Body of pancreas (tissue), 4 donors: ENCODE measurements around the gene PATJ. TPM values are rescaled to one million over a fixed set of nuclear protein-coding genes. Genes with fewer than 3 reads are reported as not detected.
A peak's percentile ranks its signal among the peaks of the same experiment; 100 is the strongest.

Source experiments
- ATAC-seq: fragments of 150-250 bp; one replicate; pipeline ENCODE4 v1.9.1; 2016
- DNase-seq, 4 donors: peaks; one replicate each; pipeline ENCODE4 v3.0.0-alpha.2; 2019
- H3K27ac ChIP-seq, 4 donors: fragments of 200-600 bp; sonication (generic); 1 replicate in 3 of 4; 2 replicates in 1 of 4; pipeline versions ENCODE4 v1.5.1 to v1.6.1; 2016 to 2019; ENCODE audit warnings: mild to moderate bottlenecking in 1 of 4, mixed read lengths in 1 of 4, moderate library complexity in 1 of 4
- H3K27me3 ChIP-seq, 2 donors: fragments of 200-600 bp; sonication (generic); one replicate each; pipeline ENCODE4 v1.6.0; 2016; ENCODE audit warnings: mild to moderate bottlenecking in 1 of 2
- H3K36me3 ChIP-seq, 2 donors: fragments of 200-600 bp; sonication (generic); replicated peaks in 1 of 2; 2 replicates each; pipeline ENCODE4 v1.5.1; 2016; ENCODE audit warnings: low read depth in 2 of 2; ENCODE audit not compliant: insufficient read depth in 1 of 2
- H3K4me1 ChIP-seq: fragments of 200-600 bp; sonication (generic); one replicate; pipeline ENCODE4 v1.6.0; 2016
- H3K4me3 ChIP-seq, 2 donors: fragments of 200-600 bp; sonication (generic); 1 replicate in 1 of 2; 2 replicates in 1 of 2; pipeline ENCODE4 v1.5.1; 2016 to 2019
- H3K9me3 ChIP-seq, 3 donors: fragments of 200-600 bp; sonication (generic); 1 replicate in 2 of 3; 2 replicates in 1 of 3; pipeline ENCODE4 v1.5.1; 2016
- POLR2A ChIP-seq, 3 donors: fragments of 450-650 bp; IDR thresholded peaks; one replicate each; pipeline ENCODE4 v1.6.1; 2016; ENCODE audit warnings: antibody characterized with exemption in 3 of 3, mild to moderate bottlenecking in 2 of 3
- WGBS, 2 donors: methylation state at CpG; one replicate each; pipeline ENCODE4 v1.1.5; 2017; 5-methylcytosine and 5-hydroxymethylcytosine counted together
- intact Hi-C: fragments of 100-400 bp; cut with DNase I; formaldehyde crosslinking; loops from one replicate; pipeline ENCODE4 v1.15.1; 2023
- total RNA-seq, 2 donors: library from RNA; depleted of rRNA; stranded (reverse); fragments of >200 nt; gene quantifications; one replicate each; pipeline ENCODE4 v1.1.0, GENCODE V29; 2016
- TF ChIP-seq, protein P1 (sequence below), 7 experiments: fragments of 450-650 bp in 4 of 7; fragments of 200-600 bp in 3 of 7; sonication (generic) in 3 of 7; IDR thresholded peaks; one replicate each; pipeline ENCODE4 v1.5.1; 2016 to 2019; ENCODE audit warnings: antibody characterized with exemption in 7 of 7

PATJ gene
- total RNA-seq, 2 donors from 2014 or later = 54.2 to 72.5 TPM

DNA sequence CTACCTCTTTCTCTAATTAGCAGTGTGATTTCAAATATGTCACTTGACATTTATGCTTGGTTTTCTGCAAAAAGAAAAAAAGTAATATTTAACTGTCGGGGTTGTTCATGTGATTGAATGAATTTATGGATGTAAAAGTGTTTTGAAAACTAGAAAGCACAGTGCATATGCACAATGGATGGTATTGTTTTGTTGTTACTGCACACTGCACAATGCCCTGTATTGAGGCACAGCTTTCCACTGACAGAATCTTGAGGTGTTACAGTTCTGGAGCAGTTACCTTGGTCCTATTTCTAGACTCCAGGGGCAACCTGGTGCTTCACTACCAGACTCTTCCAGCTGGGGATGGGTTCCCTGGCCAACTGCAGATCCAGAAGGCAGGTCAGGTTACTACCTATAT lies 335.5 kb downstream of the PATJ start:
- 79 to 83% methylated on average over 1 of the region's 1 CpG for WGBS, 2 donors

GRCh38 chr1:62082456-62083363 lies 340.4 kb downstream of the PATJ start:
- TF ChIP-seq POLR2A (IDR thresholded peaks at IDR 0.05) = no peak
- TF ChIP-seq, protein P1, sequence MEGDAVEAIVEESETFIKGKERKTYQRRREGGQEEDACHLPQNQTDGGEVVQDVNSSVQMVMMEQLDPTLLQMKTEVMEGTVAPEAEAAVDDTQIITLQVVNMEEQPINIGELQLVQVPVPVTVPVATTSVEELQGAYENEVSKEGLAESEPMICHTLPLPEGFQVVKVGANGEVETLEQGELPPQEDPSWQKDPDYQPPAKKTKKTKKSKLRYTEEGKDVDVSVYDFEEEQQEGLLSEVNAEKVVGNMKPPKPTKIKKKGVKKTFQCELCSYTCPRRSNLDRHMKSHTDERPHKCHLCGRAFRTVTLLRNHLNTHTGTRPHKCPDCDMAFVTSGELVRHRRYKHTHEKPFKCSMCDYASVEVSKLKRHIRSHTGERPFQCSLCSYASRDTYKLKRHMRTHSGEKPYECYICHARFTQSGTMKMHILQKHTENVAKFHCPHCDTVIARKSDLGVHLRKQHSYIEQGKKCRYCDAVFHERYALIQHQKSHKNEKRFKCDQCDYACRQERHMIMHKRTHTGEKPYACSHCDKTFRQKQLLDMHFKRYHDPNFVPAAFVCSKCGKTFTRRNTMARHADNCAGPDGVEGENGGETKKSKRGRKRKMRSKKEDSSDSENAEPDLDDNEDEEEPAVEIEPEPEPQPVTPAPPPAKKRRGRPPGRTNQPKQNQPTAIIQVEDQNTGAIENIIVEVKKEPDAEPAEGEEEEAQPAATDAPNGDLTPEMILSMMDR (IDR thresholded peaks at IDR 0.05) = peak; percentile 55 to 84 (median 63)
- no peaks in the 10 kb centered on the region for H3K9me3 ChIP-seq
- H3K4me3 ChIP-seq = no peak overlapping the region
- H3K4me1 ChIP-seq = no peaks in the 10 kb centered on the region
- H3K27ac ChIP-seq = no peak overlapping the region
- ATAC-seq (peak; percentile 64), DNase-seq (peak; percentile 20 to 47 (median 22))
- intact Hi-C loops = no loop called here
- H3K36me3 ChIP-seq = no peaks in the 10 kb centered on the region
- WGBS, 2 donors = 87 to 88% methylated on average over 14 of the region's 14 CpGs
- H3K27me3 ChIP-seq = no peaks in the 10 kb centered on the region

More for the DNA sequence above, 335.5 kb downstream of the PATJ start:
- intact Hi-C loops = no loop called here
- Histone ChIP-seq H3K27ac (no peak overlapping the region), H3K4me1 (no peaks in the 10 kb centered on the region), H3K36me3 (no peaks in the 10 kb centered on the region), H3K9me3 (peaks cover 0 to 4% (median 0%) of the 10 kb centered on the region in 3 donors), H3K27me3 (no peaks in the 10 kb centered on the region), H3K4me3 (no peak overlapping the region)
- ATAC-seq = no peak
- no peak for DNase-seq
- TF ChIP-seq, protein P1 (IDR thresholded peaks at IDR 0.05) = no peak
- TF ChIP-seq POLR2A (IDR thresholded peaks at IDR 0.05) = no peak

GRCh38 chr1:62084310-62084890 lies 342.1 kb downstream of the PATJ start:
- no peak for DNase-seq
- WGBS, 2 donors = 74 to 78% methylated on average over 9 of the region's 9 CpGs
- H3K36me3 ChIP-seq = peaks cover 0 to 3% of the 10 kb centered on the region in 2 donors
- H3K4me3 ChIP-seq = no peak overlapping the region
- H3K27ac ChIP-seq = no peak overlapping the region
- H3K27me3 ChIP-seq = no peaks in the 10 kb centered on the region
- H3K4me1 ChIP-seq = no peaks in the 10 kb centered on the region
- no peak for ATAC-seq
- intact Hi-C loops = no loop called here
- TF ChIP-seq, protein P1 (IDR thresholded peaks at IDR 0.05) = no peak
- TF ChIP-seq POLR2A (IDR thresholded peaks at IDR 0.05) = no peak
- H3K9me3 ChIP-seq = no peaks in the 10 kb centered on the region

DNA sequence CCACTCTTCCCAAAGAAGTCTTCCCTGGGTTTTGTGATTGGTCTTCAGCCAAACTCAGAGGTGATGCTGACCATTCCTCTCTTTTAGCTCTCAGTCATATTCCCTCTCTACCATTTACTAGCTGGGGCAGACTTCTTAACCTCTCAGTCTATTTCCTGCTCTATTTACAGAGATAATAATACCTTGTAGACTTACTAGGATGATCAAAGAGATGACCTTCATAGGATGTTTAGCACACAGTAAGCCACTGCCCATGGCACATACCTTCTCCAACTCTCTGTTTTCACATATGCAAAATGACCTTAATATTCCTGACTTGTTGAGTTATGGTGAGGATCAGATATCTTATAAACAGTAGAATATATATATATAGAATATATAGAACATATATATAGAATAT lies 346.2 kb downstream of the PATJ start:
- DNase-seq = no peak
- H3K27me3 ChIP-seq = no peaks in the 10 kb centered on the region
- H3K9me3 ChIP-seq = no peaks in the 10 kb centered on the region
- no peaks in the 10 kb centered on the region for H3K4me1 ChIP-seq
- H3K4me3 ChIP-seq = no peak overlapping the region
- peaks cover 0 to 3% of the 10 kb centered on the region in 2 donors for H3K36me3 ChIP-seq
- intact Hi-C loops = no loop called here
- no peak for TF ChIP-seq POLR2A (IDR thresholded peaks at IDR 0.05)
- TF ChIP-seq, protein P1 (IDR thresholded peaks at IDR 0.05) = no peak
- H3K27ac ChIP-seq = no peak overlapping the region
- ATAC-seq = no peak
